K562 (cell line): ENCODE measurements around the gene SFPQ. TPM values are rescaled to one million over a fixed set of nuclear protein-coding genes. Genes with fewer than 3 reads are reported as not detected.

Source experiments
- CBFA2T2 ChIP-seq: fragments of 450-650 bp; conservative IDR thresholded peaks from 2 replicates; pipeline ENCODE4 v1.6.1; 2017; ENCODE audit warnings: mild to moderate bottlenecking
- CBFA2T3 ChIP-seq: fragments of 450-650 bp; IDR thresholded peaks from 2 replicates; pipeline ENCODE4 v1.6.1; 2017
- FOSL1 ChIP-seq: fragments of 200-800 bp; sonication (Bioruptor generic); conservative IDR thresholded peaks from 2 replicates; pipeline ENCODE4 v1.6.1; 2016; ENCODE audit warnings: missing genetic modification characterization, missing compliant biosample characterization
- PHB2 ChIP-seq: fragments of 450-650 bp; IDR thresholded peaks from 2 replicates; pipeline ENCODE4 v1.6.1; 2017; ENCODE audit warnings: low read depth
- PHF8 ChIP-seq: fragments of 200-600 bp; sonication (generic); IDR thresholded peaks from 2 replicates; pipeline ENCODE4 v1.6.1; 2012; ENCODE audit warnings: mixed run types, mild to moderate bottlenecking, inconsistent platforms, low read length, moderate library complexity, borderline replicate concordance
- PML ChIP-seq: IDR thresholded peaks from 2 replicates; pipeline ENCODE4 v1.6.1; 2012; ENCODE audit warnings: low read length, inconsistent platforms
- ZC3H4 ChIP-seq: sonication (generic); formaldehyde crosslinking; IDR thresholded peaks from 2 replicates; pipeline ENCODE4 v1.9.0; 2021; ENCODE audit warnings: missing genetic modification reagents, borderline replicate concordance
- ZNF165 ChIP-seq: fragments of 250-450 bp; sonication (Bioruptor Pico); IDR thresholded peaks from 2 replicates; pipeline ENCODE4 v1.4.0; 2020; ENCODE audit warnings: borderline replicate concordance
- polyA plus RNA-seq, 8 experiments: library from polyadenylated mRNA; depleted of rRNA in 4 of 8; stranded (reverse) in 5 of 8; unstranded in 3 of 8; fragments of >200 nt; fragmentation: Nextera tagmentation in 2 of 8; fragmentation: Illumina TruSeq in 1 of 8; extraction: Ambion mirVana in 2 of 8; extraction: Trizol in 1 of 8; gene quantifications; 2 replicates each; pipeline versions ENCODE4 v1.2.1 to v1.2.3, GENCODE V29; 2011 to 2014; ENCODE audit warnings: inconsistent platforms in 1 of 8, missing spikeins in 1 of 8
- total RNA-seq, 7 experiments: library from RNA; depleted of rRNA in 6 of 7; stranded (reverse); fragments of >200 nt in 6 of 7; fragmentation: Illumina TruSeq in 2 of 7; extraction: Trizol in 2 of 7; gene quantifications; 2 replicates each; pipeline versions ENCODE4 v1.2.1 to v1.2.3, GENCODE V29; 2011 to 2021; ENCODE audit warnings: low replicate concordance in 1 of 7
- TF ChIP-seq, protein P1 (sequence below), 2 experiments: fragments of 450-650 bp; IDR thresholded peaks; 2 replicates each; pipeline ENCODE4 v1.6.1; 2016
- TF ChIP-seq, protein P2 (sequence below): sonication (generic); formaldehyde crosslinking; IDR thresholded peaks from 2 replicates; pipeline ENCODE4 v1.8.0; 2023; ENCODE audit warnings: mild to moderate bottlenecking, missing genetic modification reagents
- TF ChIP-seq, protein P3 (sequence below): sonication (generic); formaldehyde crosslinking; IDR thresholded peaks from 2 replicates; pipeline ENCODE4 v1.4.0; 2020; ENCODE audit warnings: mild to moderate bottlenecking, missing genetic modification reagents
- TF ChIP-seq, protein P4 (sequence below): fragments of 250-450 bp; sonication (Bioruptor Pico); IDR thresholded peaks from 2 replicates; pipeline ENCODE4 v1.5.0; 2022; ENCODE audit warnings: mild to moderate bottlenecking
- TF ChIP-seq, protein P5 (sequence below): IDR thresholded peaks from 2 replicates; pipeline ENCODE4 v1.6.1; 2012; ENCODE audit warnings: low read depth, low read length, improper control_type of control experiment, borderline replicate concordance
- TF ChIP-seq, protein P6 (sequence below): fragments of 250-450 bp; sonication (Bioruptor Pico); IDR thresholded peaks from 2 replicates; pipeline ENCODE4 v1.8.0; 2021; ENCODE audit warnings: moderate library complexity, mild to moderate bottlenecking, inconsistent platforms

Gene SFPQ
- total and polyA plus RNA-seq, 9 of the 15 experiments (the other 6 are each of a cell fraction or from before 2014, with no cell fraction given) = 69.7 to 562 (median 399) TPM

DNA sequence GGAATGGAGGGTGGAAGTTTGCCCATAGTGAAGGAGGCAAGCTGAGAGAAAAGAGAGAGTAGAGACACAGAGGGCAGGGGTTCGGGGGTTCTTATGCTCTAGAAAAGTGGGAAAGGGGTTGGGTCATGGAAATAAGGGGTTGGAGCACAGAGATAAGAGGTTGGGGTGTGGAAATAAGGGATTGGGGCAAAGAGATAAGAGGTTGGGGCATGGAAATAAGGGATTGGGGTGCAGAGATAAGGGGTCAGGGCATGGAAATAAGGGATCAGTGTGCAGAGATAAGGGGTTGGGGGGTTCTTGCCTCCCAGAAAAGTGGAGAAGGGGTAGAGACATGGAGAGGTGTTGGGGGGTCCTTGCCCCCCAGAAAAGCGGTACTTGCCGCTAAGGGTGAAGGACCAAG, 56.2 kb downstream of the SFPQ start (continued):
- TF ChIP-seq, protein P1, sequence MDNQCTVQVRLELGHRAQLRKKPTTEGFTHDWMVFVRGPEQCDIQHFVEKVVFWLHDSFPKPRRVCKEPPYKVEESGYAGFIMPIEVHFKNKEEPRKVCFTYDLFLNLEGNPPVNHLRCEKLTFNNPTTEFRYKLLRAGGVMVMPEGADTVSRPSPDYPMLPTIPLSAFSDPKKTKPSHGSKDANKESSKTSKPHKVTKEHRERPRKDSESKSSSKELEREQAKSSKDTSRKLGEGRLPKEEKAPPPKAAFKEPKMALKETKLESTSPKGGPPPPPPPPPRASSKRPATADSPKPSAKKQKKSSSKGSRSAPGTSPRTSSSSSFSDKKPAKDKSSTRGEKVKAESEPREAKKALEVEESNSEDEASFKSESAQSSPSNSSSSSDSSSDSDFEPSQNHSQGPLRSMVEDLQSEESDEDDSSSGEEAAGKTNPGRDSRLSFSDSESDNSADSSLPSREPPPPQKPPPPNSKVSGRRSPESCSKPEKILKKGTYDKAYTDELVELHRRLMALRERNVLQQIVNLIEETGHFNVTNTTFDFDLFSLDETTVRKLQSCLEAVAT (IDR thresholded peaks at IDR 0.05) = 0 out of 4 replicates have a peak, but pooled peaks of 1 of the 2 experiments have one; percentile 77
- TF ChIP-seq FOSL1 = peak; percentile 58; the same call in 1 of the 2 replicates
- TF ChIP-seq, protein P2, sequence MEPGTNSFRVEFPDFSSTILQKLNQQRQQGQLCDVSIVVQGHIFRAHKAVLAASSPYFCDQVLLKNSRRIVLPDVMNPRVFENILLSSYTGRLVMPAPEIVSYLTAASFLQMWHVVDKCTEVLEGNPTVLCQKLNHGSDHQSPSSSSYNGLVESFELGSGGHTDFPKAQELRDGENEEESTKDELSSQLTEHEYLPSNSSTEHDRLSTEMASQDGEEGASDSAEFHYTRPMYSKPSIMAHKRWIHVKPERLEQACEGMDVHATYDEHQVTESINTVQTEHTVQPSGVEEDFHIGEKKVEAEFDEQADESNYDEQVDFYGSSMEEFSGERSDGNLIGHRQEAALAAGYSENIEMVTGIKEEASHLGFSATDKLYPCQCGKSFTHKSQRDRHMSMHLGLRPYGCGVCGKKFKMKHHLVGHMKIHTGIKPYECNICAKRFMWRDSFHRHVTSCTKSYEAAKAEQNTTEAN (CRISPR knock-in tag) = no peak
- TF ChIP-seq, protein P3, sequence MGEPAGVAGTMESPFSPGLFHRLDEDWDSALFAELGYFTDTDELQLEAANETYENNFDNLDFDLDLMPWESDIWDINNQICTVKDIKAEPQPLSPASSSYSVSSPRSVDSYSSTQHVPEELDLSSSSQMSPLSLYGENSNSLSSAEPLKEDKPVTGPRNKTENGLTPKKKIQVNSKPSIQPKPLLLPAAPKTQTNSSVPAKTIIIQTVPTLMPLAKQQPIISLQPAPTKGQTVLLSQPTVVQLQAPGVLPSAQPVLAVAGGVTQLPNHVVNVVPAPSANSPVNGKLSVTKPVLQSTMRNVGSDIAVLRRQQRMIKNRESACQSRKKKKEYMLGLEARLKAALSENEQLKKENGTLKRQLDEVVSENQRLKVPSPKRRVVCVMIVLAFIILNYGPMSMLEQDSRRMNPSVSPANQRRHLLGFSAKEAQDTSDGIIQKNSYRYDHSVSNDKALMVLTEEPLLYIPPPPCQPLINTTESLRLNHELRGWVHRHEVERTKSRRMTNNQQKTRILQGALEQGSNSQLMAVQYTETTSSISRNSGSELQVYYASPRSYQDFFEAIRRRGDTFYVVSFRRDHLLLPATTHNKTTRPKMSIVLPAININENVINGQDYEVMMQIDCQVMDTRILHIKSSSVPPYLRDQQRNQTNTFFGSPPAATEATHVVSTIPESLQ (CRISPR knock-in tag) = no peak
- TF ChIP-seq PML = peak; percentile 83
- TF ChIP-seq ZC3H4 (CRISPR knock-in tag) = no peak
- no peak for TF ChIP-seq ZNF165 (CRISPR knock-in tag)
- TF ChIP-seq, protein P4, sequence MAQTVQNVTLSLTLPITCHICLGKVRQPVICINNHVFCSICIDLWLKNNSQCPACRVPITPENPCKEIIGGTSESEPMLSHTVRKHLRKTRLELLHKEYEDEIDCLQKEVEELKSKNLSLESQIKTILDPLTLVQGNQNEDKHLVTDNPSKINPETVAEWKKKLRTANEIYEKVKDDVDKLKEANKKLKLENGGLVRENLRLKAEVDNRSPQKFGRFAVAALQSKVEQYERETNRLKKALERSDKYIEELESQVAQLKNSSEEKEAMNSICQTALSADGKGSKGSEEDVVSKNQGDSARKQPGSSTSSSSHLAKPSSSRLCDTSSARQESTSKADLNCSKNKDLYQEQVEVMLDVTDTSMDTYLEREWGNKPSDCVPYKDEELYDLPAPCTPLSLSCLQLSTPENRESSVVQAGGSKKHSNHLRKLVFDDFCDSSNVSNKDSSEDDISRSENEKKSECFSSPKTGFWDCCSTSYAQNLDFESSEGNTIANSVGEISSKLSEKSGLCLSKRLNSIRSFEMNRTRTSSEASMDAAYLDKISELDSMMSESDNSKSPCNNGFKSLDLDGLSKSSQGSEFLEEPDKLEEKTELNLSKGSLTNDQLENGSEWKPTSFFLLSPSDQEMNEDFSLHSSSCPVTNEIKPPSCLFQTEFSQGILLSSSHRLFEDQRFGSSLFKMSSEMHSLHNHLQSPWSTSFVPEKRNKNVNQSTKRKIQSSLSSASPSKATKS = no peak
- TF ChIP-seq CBFA2T3 = peak; percentile 99
- TF ChIP-seq CBFA2T2 = peak; percentile 98
- TF ChIP-seq PHB2 = peak; percentile 98
- TF ChIP-seq, protein P5, sequence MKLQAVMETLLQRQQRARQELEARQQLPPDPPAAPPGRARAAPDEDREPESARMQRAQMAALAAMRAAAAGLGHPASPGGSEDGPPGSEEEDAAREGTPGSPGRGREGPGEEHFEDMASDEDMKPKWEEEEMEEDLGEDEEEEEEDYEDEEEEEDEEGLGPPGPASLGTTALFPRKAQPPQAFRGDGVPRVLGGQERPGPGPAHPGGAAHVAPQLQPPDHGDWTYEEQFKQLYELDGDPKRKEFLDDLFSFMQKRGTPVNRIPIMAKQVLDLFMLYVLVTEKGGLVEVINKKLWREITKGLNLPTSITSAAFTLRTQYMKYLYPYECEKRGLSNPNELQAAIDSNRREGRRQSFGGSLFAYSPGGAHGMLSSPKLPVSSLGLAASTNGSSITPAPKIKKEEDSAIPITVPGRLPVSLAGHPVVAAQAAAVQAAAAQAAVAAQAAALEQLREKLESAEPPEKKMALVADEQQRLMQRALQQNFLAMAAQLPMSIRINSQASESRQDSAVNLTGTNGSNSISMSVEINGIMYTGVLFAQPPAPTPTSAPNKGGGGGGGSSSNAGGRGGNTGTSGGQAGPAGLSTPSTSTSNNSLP = no peak
- TF ChIP-seq PHF8 = no peak
- TF ChIP-seq, protein P6, sequence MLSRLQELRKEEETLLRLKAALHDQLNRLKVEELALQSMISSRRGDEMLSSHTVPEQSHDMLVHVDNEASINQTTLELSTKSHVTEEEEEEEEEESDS (CRISPR knock-in tag) = no peak
